NCI-H69 (cell line): ENCODE measurements around the gene RAVER1.
"Not testable (repeated sequence)": the region's sequence is repeated elsewhere in the genome, so short reads cannot be mapped to it uniquely, and the experiment has no call there.

ENCODE experiments used
- DNase-seq: peaks from one replicate; lab custom pipeline; 2025; lab: John Stamatoyannopoulos, UW

Gene RAVER1, protein sequence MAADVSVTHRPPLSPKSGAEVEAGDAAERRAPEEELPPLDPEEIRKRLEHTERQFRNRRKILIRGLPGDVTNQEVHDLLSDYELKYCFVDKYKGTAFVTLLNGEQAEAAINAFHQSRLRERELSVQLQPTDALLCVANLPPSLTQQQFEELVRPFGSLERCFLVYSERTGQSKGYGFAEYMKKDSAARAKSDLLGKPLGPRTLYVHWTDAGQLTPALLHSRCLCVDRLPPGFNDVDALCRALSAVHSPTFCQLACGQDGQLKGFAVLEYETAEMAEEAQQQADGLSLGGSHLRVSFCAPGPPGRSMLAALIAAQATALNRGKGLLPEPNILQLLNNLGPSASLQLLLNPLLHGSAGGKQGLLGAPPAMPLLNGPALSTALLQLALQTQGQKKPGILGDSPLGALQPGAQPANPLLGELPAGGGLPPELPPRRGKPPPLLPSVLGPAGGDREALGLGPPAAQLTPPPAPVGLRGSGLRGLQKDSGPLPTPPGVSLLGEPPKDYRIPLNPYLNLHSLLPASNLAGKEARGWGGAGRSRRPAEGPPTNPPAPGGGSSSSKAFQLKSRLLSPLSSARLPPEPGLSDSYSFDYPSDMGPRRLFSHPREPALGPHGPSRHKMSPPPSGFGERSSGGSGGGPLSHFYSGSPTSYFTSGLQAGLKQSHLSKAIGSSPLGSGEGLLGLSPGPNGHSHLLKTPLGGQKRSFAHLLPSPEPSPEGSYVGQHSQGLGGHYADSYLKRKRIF

DNA sequence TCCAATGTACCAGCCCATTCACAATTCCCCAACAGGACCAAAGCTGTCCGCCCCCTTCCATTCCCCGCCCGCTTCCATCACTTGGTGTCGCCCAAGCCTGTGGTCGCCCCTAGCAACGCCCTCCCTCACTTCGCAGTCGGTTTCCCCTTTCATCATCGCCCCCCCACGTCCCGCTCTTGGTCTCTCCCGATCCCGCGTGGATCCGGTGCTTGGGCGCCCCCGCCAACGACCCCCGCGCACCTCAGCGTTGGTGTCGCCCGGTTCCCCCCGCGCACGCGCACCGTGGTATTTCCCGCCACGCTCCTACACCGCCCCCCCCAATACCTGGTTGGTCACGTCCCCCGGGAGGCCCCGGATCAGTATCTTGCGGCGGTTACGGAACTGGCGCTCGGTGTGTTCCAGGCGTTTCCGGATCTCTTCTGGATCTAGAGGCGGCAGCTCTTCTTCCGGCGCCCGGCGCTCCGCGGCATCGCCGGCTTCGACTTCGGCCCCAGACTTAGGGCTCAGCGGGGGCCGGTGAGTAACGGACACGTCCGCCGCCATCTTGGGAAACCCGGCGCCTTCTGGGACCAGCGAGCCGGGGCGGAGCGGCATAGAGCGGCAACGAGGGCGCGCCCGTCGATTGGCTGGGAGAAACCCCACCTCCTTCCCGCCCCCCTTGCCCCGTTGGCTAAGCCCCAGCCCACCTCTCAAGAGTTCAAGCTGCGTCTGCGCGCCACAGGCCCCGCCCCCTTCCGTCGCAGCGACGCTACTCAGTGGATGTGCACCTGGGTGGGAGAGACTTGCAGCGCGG lies at the start of gene RAVER1:
RAVER1 (minus strand) TSS at position 565 of the 793 bp plus-strand sequence; CDS start at position 543, 22 bp downstream.
- peak; percentile 99 for DNase-seq

DNA sequence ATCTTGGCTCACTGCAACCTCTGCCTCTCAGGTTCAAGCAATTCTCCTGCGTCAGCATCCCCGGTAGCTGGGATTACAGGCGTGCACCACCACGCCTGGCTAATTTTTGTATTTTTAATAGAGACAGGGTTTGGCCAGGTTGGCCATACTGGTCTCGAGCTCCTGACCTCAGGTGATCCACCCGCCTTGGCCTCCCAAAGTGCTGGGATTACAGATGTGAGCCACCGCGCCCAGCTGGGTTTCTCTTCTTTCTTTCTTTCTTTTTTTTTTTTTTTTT lies 49.8 kb upstream of the RAVER1 start:
- DNase-seq, result not testable (repeated sequence)

DNA sequence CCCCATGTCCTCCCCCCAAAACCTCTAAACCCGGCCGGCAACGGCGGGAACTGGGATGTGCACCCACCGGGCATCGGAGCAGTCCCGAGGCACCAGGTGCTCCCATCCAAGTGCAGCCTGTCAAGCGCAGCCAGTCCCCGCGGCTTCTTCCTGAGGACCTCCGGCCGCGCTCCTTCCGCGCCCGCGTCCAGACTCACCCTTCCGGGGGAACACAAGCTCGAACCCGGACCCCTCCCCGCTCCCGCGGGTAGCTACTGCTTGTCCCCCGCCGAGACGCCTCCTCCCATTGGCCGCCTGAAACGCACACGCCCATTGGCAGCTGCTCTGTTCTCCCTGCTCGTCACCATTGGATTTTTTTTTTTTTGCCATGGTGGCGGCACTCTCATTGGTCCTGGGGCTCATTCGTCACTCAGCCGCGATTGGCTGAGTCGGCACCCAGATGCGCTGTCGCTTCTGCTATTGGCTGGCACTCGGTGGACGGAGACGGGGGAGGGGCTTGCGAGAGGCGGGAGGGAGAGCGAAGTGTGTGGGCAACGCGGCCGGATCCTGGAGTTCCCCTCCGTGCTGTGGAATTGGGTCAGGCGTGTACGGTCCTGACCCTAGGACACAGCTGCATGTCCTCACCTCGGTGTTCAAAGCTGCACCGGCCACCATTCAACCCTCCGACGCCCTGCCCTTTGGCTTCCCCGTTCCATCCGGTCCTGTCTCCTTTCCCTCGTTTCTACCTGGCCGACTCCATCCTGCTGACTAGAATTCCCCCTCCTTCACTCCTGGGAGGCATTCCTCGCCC lies 47.2 kb upstream of the RAVER1 start, which contains the start of gene TYK2:
TYK2 (minus strand) TSS at position 260 of the 790 bp plus-strand sequence. CDS start 2,166 bp downstream, outside the sequence.
- DNase-seq, result peak; percentile 99

DNA sequence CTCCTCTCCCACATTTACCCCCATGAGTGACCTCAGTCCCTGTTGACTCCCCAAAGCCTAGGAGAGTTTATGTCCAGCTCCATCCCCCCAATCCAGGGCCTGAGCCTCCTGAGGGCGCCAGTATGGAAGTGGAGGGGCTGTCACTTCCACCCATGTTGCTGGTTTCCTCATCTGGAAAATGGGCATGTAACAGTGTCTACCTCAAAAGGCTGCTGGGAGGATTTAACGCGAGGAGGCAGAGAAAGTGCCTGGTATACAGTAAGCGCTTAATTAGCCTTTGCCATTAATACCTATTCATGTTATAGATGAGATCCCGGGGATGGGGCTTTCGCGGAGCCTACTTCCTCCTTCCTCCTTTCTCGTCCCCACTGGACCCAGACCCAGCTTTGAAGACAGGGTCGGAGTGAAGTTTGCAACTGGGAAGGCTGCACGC lies 46.6 kb upstream of the RAVER1 start:
- DNase-seq, result peak; percentile 67

DNA sequence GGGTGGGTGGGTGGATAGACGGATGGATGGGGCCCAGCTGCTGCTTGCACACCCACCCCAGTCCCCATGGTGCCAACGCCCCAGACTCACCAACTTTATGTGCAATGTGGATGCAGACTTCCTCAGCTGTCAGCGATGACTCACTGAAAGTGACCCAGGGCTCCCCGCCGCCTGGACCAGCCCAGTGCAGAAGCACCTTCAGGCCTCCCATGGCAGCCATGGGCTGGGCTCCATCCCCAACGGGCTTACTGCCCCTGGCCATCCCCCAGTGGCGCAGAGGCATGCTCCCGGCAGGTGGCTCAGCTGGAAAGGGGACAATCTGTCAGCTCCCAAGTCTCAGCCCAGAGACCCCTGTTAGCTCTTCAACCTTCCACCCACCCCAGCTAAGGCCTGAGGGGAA lies 44.8 kb upstream of the RAVER1 start:
- no peak for DNase-seq

DNA sequence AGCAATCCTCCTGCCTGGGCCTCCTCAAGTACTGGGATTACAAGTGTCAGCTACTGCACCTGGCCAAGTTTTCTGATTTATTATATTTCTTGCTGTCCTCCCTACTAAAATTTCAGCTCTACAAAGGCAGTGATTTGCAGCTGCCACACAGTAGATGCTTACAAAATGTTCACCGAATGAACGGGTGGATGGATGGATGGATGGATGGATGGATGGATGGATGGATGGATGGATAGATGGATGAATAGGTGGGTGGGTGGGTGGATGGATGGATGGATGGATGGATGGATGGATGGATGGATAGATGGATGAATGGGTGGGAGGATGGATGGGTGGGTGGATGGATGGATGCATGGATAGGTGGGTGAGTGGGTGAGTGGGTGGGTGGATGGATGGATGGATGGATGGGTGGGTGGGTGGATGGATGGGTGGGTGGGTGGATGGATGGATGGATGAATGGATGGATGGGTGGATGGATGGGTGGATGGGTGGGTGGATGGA lies 43.9 kb upstream of the RAVER1 start:
- not testable (repeated sequence) for DNase-seq

DNA sequence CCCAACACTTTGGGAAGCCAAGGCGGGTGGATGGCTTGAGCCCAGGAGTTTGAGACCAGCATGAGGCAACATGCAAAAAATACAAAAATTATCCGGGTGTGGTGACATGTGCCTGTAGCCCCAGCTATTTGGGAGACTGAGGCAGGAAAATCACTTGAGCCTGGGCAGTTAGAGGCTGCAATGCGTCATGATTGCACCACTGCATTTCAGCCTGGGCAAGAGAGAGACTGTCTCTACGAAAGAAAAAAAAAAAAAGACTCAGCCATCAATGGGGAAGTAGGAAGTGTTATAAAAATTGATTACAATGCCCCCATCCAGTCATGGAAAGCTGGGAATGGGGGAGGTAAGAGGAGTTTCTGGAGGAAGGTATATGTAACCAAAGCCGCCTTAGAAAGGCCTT lies 41.6 kb upstream of the RAVER1 start:
- DNase-seq, result no peak

DNA sequence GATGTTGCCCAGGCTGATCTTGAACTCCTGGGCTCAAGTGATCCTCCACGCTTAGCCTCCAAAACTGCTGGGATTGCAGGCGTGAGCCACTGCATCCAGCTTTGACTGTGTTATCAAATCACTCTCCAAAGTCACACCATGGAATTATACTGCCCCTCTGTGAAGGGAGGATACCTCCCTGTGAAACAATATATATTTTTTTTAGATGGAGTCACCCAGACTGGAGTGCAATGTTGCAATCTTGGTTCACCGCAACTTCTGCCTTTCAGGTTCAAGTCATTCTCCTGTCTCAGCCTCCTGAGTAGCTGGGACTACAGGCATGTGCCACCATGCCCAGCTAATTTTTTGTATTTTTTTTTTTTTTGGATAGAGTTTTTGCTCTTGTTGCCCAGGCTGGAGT lies 39.4 kb upstream of the RAVER1 start:
- no peak for DNase-seq

DNA sequence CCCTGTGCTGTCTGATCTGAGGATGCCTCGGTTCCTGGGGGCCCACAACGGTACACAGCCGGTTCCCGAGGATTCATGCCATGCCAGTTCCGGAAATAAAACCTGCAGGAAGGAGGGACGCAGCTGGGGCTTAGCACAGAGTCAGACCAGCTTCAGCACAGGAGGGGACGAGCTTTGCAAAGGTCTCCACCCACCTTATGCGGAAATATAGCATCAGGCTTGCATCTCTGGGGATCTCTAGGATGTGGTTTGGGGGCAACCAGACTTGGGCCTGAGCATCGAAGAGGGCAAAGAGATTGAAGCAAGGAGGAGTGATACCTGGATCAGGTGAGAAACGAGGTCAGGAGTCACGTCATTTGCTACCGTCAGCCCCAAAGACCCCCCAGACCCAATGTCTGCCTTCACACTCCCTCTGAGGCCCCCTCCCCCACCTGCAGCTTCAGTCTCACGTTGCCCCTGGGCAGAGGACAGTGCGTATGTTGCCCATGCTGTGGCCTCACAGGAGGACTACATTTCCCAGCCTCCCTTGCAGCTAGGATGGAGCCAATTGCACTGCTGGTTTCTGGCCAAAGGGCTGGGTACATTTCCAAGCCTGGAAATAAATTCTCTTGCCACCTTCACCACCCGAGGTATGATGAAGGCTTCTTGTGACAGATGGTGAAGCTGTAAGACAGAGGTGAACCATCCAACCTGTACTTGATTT lies 34.9 kb upstream of the RAVER1 start:
- no peak for DNase-seq

DNA sequence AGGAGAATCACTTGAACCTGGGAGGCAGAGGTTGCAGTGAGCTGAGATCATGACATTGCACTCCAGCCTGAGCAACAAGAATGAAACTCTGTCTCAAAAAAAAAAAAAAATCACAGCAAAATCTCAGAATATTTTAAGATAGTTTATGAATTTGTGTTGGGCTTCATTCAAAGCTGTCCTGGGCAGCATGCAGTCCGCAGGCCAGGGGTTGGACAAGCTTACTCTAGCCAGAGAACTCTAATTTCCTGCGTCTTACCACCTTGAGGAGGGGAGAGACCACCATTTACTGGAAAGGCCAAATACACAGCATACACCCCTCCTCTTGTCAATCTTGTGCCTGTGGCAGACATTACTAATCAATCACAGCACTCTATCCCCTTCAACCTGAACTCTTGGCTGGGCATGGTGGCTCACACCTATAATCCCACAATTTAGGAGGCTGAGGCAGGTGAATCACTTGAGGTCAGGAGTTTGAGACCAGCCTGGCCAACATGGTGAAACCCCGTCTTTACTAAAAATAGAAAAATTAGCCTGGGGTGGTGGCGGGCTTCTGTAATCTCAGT lies 33.7 kb upstream of the RAVER1 start:
- not testable (repeated sequence) for DNase-seq

DNA sequence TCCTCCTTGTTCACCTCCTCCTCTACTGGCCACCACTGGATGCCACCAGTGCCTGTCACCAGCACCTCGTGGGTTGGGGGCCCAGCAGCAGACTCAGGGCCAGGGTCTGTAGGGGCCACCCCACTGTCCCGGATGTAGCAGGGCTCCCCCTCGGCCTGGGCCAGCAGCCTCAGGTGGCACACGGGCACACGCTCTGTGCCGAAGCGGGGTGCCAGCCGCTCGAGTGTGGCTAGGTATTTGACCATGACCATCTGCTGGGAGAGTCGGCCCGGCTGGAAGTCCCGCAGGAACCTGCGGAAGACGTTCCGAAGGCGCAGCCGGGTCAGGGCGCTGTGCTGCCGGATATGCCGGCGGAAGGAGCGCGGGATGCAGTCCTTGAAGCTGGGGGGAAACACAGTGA lies 32.2 kb upstream of the RAVER1 start:
- DNase-seq, result no peak

DNA sequence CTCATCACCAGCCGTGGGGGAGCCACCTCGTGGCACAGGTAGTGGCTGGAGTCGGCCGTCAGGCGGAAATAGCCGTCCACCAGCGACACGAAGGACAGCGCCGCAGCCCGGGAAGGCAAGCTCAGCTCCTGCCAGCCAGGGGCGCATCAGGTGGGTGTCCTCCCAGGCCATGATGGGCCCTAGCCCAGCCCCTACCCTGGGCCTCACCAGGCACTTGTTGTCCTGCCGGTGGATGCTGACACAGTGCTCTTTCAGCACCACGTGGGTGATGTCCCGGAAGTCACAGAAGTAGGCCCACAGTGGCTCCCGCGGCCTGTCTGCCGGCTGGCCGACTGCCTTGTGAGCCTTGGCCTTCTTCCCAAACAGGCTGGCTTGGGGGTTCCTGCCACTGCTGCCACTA lies 31.3 kb upstream of the RAVER1 start:
- DNase-seq, result no peak

DNA sequence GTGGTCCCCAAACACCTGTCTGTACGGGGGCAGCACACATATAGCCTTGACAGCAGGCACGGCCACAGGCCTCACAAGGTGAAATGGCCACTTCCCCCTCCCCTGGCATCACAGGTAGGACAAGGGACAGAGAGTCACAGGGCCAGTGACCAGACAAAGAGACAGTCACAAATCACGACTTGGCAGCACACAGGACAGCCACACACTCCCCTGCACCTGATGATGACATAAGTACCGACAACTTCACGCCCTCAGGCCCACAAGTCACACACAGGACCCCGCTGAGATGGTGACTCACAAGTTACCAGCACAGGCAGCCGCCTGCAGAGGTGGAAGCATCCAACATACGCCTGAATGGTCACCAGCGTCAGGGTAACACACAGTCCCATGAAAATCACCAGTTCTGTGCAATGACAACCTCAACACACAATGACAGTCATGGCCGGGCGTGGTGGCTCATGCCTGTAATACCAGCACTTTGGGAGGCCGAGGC lies 30.5 kb upstream of the RAVER1 start:
- no peak for DNase-seq

DNA sequence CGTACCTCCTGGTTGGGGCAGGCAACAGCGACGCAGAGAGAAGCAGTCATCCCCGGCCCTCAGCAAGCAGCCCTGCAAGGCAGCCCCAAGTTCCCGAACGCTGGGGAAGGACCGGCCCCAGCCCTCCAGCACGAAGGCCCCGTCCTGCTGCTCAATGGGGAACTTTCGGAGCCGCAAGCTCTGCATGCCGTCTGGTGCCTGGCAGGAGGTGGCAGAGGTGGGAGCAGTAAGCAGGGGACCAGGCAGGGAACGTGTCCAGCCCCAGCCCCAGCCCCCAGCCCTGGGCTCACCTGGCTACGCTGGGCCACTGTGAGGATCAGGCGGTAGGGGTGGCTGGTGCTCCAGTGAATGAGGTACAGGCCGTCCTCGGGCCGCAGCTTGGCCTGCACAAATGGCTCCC lies 28.9 kb upstream of the RAVER1 start:
- DNase-seq, result no peak

DNA sequence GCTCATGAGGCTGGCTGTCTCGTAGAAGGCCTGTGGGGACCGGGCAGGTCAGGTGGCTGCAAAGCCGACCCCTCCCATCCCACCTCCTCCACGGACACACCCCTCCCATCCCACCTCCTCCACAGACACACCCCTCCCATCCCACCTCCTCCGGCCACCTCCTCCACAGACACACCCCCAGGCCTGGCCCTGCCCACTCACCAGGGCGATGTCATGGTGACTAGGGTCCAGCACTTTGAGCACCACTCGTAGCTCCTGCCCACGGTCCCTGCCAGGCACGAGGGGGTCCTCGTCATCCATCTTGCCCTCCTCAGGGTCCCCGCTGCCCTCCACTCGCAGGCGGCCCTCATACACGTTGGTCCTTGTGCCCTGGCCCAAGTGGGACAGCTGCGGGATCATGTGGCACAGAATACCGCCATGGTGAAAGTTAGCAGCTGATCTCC lies 28.3 kb upstream of the RAVER1 start:
- no peak for DNase-seq

DNA sequence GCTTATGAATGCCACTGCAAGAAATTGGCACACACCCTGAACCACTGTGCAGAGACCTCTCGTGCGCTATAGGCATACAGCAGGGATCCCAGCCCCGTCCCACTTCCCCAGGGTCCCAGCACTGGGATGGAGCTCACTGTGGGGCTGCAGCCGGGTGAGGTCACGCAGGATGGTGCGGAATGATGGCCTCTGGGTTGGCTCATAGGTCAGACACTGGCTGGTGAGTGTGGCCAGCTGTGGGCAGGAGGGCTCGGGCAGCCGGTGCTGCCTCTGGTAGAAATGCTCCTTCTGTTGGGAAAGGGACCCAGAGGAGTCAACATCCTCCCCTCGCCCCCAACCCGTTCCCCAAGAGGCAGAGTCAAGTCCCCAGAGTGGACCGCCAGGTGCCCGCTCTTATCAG lies 23.1 kb upstream of the RAVER1 start:
- no peak for DNase-seq

DNA sequence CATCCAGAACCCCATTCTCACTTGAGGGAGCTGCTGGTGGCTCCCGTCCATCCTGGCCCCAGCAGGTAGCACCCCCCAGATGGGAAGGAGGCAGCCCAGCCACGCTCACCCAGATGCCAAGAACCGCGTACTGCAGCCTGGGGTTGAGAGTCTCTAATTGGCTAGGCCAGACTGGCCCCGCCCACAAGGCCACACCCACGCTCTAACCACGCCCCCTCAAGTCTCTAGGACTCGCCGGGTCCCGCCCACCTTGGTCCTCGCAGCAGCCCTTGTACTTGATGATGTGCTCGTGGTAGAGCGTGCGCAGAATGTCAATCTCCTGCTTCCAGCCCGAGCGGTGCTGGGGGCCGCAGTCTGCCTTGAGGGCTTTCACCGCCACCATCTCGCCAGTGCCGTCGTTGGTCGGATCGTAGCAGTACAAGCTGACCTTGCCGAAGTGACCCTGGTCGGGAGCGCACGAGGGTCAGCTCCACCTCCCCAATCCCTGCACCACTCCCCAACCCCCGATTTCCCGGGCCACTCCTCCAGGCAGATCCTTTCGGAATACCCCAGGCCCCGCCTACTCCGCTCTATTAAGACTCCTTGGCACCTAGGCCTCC lies 20.6 kb upstream of the RAVER1 start:
- DNase-seq, result no peak

DNA sequence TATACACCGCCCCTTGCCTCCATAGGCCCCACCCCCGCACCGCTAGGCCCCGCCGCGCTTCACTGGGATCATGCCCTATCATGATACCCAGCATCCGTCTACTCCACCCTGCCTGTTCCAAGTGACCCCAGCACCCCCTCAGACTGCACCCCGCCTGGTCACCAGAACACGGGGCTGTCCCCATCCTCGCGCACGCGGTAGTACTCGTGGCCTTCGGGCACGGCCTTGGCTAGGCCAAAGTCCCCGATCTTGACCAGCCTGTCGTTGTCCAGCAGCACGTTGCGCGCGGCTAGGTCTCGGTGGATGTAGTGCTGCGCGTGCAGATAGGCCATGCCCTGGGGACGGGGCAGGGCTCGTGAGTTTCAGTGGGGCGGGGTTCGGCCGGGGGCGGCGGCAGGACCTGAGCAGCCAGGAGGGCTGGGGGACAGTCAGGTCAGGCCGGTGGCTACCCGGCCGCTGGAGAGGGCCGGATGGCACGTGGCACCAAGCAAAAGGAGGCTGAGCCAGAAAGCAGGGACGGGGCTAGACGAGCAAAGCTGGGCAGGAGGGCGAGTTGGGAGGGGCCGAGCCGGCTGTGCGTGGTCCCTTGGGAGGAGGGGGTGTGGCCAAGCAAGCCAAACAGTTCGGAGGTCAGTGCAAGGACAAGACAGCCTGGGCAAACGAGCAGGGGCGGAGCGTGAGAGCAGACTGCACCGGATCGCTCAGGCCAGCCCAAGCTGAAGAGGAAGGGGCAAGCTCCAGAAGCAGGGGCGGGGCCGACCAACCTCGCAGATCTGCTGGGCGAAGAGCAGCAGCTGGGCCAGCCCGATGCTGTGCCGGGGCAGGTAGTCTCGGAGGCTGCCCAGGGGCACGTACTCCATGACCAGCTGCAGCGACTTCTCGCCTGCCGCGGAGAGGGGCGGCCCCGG lies 19.7 kb upstream of the RAVER1 start:
- no peak for DNase-seq

DNA sequence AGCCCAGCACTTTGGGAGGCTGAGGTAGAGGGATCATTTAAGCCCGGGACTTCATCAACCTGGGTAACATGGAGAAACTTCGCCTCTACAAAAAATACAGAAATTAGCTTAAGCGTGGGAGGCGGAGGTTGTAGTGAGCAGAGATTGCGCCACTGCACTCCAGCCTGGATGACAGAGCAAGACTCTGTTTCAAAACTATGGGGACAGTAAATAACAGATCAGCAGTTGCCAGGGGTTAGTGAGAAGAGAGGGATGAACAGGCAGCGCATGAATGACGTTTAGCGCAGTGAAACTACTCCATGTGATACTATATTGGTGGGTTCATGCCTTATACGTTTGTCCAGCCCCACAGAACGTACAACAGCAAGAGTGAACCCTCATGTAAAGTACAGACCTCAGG lies 13.2 kb upstream of the RAVER1 start:
- no peak for DNase-seq
